ENCODE measurements around the gene FYCO1.

The FYCO1 gene

DNA sequence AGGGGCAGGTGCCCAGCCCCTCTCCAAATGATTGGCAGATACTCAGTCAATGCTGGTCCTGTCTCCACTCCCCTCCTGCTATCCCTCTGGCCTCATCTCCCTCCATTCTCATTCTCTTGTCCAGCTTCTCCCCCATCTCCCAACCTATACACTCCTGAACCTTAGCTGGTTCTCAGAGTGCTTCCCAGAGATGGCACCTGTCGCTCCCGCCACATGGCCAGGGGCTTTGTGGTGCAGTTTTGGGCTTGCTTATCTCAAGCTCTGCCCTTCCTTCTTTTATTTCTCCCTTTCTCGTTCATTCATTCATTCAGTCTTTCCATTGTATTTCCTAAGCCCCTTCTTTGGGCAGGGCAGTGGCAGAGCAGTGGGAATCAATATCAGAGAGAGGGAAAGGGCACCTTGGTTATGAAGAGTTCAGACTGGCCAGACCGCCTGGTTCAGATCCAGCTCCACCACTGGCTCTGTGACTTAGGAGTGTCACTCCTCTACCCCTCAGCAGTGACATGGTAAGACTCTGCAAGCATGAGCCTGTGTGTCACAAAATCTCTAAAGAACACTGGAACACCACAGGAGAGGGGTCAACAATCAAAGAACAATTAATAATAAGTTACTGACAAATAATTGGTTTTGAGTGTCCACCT lies 72.6 kb downstream of the FYCO1 start:
- peaks cover 17% of the 10 kb centered on the region for H4K20me1 ChIP-seq (ENCODE audit: insufficient read depth, low read length)
- H3K27me3 ChIP-seq (ENCODE audit: low read depth, low read length): no peaks in the 10 kb centered on the region
- no peaks in the 10 kb centered on the region for H3K9me3 ChIP-seq (ENCODE audit: insufficient read depth, low read length)
- TF ChIP-seq, protein P1, sequence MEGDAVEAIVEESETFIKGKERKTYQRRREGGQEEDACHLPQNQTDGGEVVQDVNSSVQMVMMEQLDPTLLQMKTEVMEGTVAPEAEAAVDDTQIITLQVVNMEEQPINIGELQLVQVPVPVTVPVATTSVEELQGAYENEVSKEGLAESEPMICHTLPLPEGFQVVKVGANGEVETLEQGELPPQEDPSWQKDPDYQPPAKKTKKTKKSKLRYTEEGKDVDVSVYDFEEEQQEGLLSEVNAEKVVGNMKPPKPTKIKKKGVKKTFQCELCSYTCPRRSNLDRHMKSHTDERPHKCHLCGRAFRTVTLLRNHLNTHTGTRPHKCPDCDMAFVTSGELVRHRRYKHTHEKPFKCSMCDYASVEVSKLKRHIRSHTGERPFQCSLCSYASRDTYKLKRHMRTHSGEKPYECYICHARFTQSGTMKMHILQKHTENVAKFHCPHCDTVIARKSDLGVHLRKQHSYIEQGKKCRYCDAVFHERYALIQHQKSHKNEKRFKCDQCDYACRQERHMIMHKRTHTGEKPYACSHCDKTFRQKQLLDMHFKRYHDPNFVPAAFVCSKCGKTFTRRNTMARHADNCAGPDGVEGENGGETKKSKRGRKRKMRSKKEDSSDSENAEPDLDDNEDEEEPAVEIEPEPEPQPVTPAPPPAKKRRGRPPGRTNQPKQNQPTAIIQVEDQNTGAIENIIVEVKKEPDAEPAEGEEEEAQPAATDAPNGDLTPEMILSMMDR (IDR thresholded peaks at IDR 0.05; ENCODE audit: low read depth, low read length): no peak
- TF ChIP-seq EZH2phosphoT487 (IDR thresholded peaks at IDR 0.05; ENCODE audit: low read depth): no peak
- H3K36me3 ChIP-seq (replicated peaks; ENCODE audit: low read depth, low read length): peaks cover 34% of the 10 kb centered on the region
- peaks cover 16% of the 10 kb centered on the region for H3K4me1 ChIP-seq (ENCODE audit: low read length)
- no peak overlapping the region for H3K4me3 ChIP-seq (ENCODE audit: low read length)
- H3K4me2 ChIP-seq (ENCODE audit: low read length): no peak overlapping the region
- no peak overlapping the region for H3K27ac ChIP-seq (ENCODE audit: low read length)
- H2AFZ ChIP-seq (ENCODE audit: low read depth, low read length): no peak overlapping the region
- no peaks in the 10 kb centered on the region for H3K79me2 ChIP-seq (ENCODE audit: low read length)
- H3K9ac ChIP-seq (ENCODE audit: low read length): no peak overlapping the region

DNA sequence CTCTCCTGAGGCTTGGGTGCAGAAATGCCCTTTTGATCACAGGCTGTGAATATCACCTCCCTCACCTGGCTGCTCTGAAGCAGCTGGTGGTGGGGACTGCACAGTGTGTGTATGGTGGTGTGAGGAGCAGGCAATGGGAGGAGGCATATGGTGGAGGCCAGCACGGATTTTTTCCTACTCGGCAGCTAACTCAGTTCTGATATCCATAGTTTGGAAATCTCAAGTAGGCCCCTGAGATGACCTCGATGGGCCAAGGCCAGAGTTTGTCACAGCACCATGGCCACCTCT lies 73.6 kb downstream of the FYCO1 start:
- peaks cover 26% of the 10 kb centered on the region for H4K20me1 ChIP-seq (ENCODE audit: insufficient read depth, low read length)
- TF ChIP-seq, protein P1 (IDR thresholded peaks at IDR 0.05; ENCODE audit: low read depth, low read length): no peak
- TF ChIP-seq EZH2phosphoT487 (IDR thresholded peaks at IDR 0.05; ENCODE audit: low read depth): no peak
- no peaks in the 10 kb centered on the region for H3K9me3 ChIP-seq (ENCODE audit: insufficient read depth, low read length)
- H3K9ac ChIP-seq (ENCODE audit: low read length): no peak overlapping the region
- H3K27me3 ChIP-seq (ENCODE audit: low read depth, low read length): no peaks in the 10 kb centered on the region
- H3K4me2 ChIP-seq (ENCODE audit: low read length): no peak overlapping the region
- no peak overlapping the region for H3K4me3 ChIP-seq (ENCODE audit: low read length)
- H3K27ac ChIP-seq (ENCODE audit: low read length): no peak overlapping the region
- peaks cover 28% of the 10 kb centered on the region for H3K36me3 ChIP-seq (replicated peaks; ENCODE audit: low read depth, low read length)
- H3K4me1 ChIP-seq (ENCODE audit: low read length): peaks cover 19% of the 10 kb centered on the region
- H2AFZ ChIP-seq (ENCODE audit: low read depth, low read length): no peak overlapping the region
- no peaks in the 10 kb centered on the region for H3K79me2 ChIP-seq (ENCODE audit: low read length)

DNA sequence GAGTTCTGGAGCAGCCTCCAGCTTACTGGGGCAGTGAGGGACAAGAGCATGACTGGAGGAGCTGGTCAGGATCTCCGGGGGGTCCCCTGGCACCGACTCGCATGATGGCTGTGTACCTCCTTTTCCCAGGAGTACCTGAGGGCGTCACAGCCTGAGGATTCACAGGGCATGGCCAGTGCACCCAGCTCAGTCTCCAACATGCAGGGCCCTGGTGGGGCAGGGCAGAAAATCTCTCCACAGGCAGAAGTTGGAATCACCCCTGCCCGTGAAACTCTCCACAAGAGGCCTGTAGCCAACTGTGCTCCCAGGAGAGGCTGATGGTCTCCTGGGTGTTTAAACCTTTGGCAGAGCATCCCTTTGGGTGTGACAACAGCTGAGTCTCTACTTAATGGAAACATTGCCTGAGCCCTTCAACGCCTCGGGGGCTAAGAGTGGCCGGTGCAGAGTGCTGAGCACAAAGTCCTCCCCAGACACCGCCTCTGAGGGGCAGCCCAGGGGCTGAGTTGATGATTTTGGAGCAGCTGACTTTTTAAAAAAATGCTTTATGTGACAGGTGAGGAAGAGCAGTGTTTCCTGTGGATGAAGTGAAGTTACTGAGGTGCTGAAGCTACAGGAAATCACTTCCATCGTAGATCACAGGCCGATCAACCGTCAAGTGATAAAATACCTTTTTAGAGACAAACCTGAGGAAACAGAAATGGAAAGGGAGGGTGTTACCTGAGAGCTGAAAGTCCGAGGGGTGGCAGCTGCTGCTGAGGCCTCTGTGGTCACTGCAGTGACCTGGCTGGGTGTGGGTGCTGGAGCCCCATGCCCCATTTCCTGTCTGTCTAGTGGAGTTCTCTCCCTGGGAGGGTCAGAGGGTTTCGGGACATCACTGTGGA lies 74.2 kb downstream of the FYCO1 start:
- H3K79me2 ChIP-seq (ENCODE audit: low read length): no peaks in the 10 kb centered on the region
- peaks cover 26% of the 10 kb centered on the region for H4K20me1 ChIP-seq (ENCODE audit: insufficient read depth, low read length)
- no peak overlapping the region for H3K27ac ChIP-seq (ENCODE audit: low read length)
- H3K4me2 ChIP-seq (ENCODE audit: low read length): no peak overlapping the region
- H3K4me3 ChIP-seq (ENCODE audit: low read length): no peak overlapping the region
- H3K36me3 ChIP-seq (replicated peaks; ENCODE audit: low read depth, low read length): peaks cover 28% of the 10 kb centered on the region
- no peak overlapping the region for H2AFZ ChIP-seq (ENCODE audit: low read depth, low read length)
- TF ChIP-seq, protein P1 (IDR thresholded peaks at IDR 0.05; ENCODE audit: low read depth, low read length): no peak
- no peak for TF ChIP-seq EZH2phosphoT487 (IDR thresholded peaks at IDR 0.05; ENCODE audit: low read depth)
- H3K27me3 ChIP-seq (ENCODE audit: low read depth, low read length): no peaks in the 10 kb centered on the region
- peaks cover 19% of the 10 kb centered on the region for H3K4me1 ChIP-seq (ENCODE audit: low read length)
- H3K9me3 ChIP-seq (ENCODE audit: insufficient read depth, low read length): no peaks in the 10 kb centered on the region
- no peak overlapping the region for H3K9ac ChIP-seq (ENCODE audit: low read length)

DNA sequence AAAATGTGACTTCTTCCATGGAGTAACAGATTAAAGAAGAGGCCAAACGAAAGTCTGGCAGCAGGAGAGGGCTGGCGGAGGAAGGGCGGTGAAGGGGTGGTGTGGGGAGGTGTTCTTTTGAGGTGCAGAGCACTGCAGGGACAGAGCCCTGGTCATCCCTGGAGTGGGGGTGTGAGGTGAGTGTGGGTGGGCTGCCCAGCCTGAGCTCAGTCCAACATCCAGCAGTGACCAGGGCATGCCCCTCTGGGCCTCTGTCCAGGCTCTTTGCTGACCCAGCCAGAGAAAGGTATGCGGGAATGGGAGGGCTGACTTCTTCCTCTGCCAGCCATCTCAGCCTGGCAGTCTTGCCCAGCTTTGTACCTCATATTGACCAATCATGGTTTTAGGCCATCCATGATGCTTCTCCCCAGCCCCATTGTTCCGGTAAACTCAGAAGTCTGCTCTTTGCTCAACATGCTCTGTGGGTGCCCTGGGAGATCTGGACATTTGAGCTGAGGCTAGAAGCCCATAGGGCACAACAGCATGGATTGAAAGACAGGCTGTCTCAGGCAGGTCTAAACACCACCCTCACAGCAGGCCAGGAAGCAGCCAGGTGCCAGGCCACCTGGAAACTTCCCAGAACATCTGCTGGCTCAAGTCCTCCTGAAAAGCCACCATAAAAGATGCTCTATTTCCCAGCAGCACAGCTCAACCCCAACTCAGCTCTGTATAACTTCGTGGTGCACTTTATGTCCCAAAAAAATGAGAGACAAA lies 78.3 kb downstream of the FYCO1 start:
- Histone ChIP-seq H3K27me3 (ENCODE audit: low read depth, low read length) (peaks cover 34% of the 10 kb centered on the region), H3K4me2 (ENCODE audit: low read length) (no peak overlapping the region), H3K9ac (ENCODE audit: low read length) (no peak overlapping the region), H2AFZ (ENCODE audit: low read depth, low read length) (no peak overlapping the region), H3K9me3 (ENCODE audit: insufficient read depth, low read length) (no peaks in the 10 kb centered on the region), H3K4me1 (ENCODE audit: low read length) (peaks cover 32% of the 10 kb centered on the region), H4K20me1 (ENCODE audit: insufficient read depth, low read length) (peaks cover 40% of the 10 kb centered on the region), H3K27ac (ENCODE audit: low read length) (no peak overlapping the region), H3K36me3 (replicated peaks; ENCODE audit: low read depth, low read length) (peaks cover 16% of the 10 kb centered on the region), H3K4me3 (ENCODE audit: low read length) (no peak overlapping the region), H3K79me2 (ENCODE audit: low read length) (no peaks in the 10 kb centered on the region)
- TF ChIP-seq, protein P1 (IDR thresholded peaks at IDR 0.05; ENCODE audit: low read depth, low read length): no peak
- no peak for TF ChIP-seq EZH2phosphoT487 (IDR thresholded peaks at IDR 0.05; ENCODE audit: low read depth)
